Testis (tissue), 2 donors: ENCODE results near the gene CIAPIN1.

Experiments used
- POLR2A ChIP-seq: fragments of 450-650 bp; IDR thresholded peaks from one replicate; pipeline ENCODE4 v1.6.1; 2017; ENCODE audit warnings: antibody characterized with exemption, mild to moderate bottlenecking, moderate library complexity
- TF ChIP-seq, protein P1 (sequence below), 3 experiments: fragments of 450-650 bp in 2 of 3; fragments of 200-600 bp in 1 of 3; sonication (generic) in 1 of 3; IDR thresholded peaks; one replicate each; pipeline ENCODE4 v1.5.1; 2016 to 2019; ENCODE audit warnings: antibody characterized with exemption in 3 of 3, mild to moderate bottlenecking in 2 of 3, moderate library complexity in 1 of 3

DNA sequence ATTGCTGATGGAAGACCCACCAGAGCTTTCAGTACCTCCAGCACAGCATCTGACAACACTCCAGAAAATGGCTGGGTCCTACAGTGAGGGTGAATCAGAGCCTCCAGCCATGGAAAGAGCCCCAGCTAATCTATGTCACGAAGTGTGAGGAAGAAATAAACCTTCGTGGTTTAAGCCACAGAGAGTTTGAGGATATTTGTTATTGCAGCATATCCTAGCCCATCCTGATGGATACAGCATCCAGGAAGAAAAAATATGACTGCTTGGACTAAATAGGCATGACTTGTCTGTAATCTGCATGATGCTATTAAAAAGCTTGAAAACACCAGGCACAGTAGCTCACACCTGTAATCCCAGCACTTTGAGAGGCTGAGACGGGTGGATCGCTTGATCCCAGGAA, 55.9 kb downstream of the CIAPIN1 start:
- no peak for TF ChIP-seq POLR2A
- TF ChIP-seq, protein P1, sequence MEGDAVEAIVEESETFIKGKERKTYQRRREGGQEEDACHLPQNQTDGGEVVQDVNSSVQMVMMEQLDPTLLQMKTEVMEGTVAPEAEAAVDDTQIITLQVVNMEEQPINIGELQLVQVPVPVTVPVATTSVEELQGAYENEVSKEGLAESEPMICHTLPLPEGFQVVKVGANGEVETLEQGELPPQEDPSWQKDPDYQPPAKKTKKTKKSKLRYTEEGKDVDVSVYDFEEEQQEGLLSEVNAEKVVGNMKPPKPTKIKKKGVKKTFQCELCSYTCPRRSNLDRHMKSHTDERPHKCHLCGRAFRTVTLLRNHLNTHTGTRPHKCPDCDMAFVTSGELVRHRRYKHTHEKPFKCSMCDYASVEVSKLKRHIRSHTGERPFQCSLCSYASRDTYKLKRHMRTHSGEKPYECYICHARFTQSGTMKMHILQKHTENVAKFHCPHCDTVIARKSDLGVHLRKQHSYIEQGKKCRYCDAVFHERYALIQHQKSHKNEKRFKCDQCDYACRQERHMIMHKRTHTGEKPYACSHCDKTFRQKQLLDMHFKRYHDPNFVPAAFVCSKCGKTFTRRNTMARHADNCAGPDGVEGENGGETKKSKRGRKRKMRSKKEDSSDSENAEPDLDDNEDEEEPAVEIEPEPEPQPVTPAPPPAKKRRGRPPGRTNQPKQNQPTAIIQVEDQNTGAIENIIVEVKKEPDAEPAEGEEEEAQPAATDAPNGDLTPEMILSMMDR (IDR thresholded peaks at IDR 0.05), result no peak
